BE2C (cell line): ENCODE measurements around the gene TOR1AIP1.
"Not testable (repeated sequence)": the region's sequence is repeated elsewhere in the genome, so short reads cannot be mapped to it uniquely, and the experiment has no call there.

Source experiments
- DNase-seq: peaks from one replicate; pipeline ENCODE4 v3.0.0-alpha.2; 2020
- H3K27me3 ChIP-seq: fragments of 250-450 bp; sonication (Bioruptor Pico); 2 replicates; pipeline ENCODE4 v1.5.1; 2020; ENCODE audit warnings: mild to moderate bottlenecking
- H3K36me3 ChIP-seq: fragments of 250-450 bp; sonication (Bioruptor Pico); 2 replicates; pipeline ENCODE4 v1.5.1; 2020; ENCODE audit warnings: mild to moderate bottlenecking
- H3K4me1 ChIP-seq: fragments of 250-450 bp; sonication (Bioruptor Pico); 2 replicates; pipeline ENCODE4 v1.5.1; 2020
- H3K4me3 ChIP-seq: 2 replicates; pipeline ENCODE4 v1.5.1; 2011; ENCODE audit warnings: low read depth, low read length
- H3K9me3 ChIP-seq: fragments of 250-450 bp; sonication (Bioruptor Pico); 2 replicates; pipeline ENCODE4 v1.5.1; 2020
- CTCF ChIP-seq: IDR thresholded peaks from 2 replicates; pipeline ENCODE4 v1.5.1; 2012; ENCODE audit warnings: mild to moderate bottlenecking, low read depth, low read length

Gene TOR1AIP1

GRCh38 chr1:179952186-179952585 lies 70.1 kb downstream of the TOR1AIP1 start:
- Histone ChIP-seq H3K4me1 (no peaks in the 10 kb centered on the region), H3K36me3 (no peaks in the 10 kb centered on the region), H3K4me3 (no peak overlapping the region), H3K27me3 (no peaks in the 10 kb centered on the region), H3K9me3 (no peaks in the 10 kb centered on the region)
- TF ChIP-seq CTCF, result no peak
- no peak for DNase-seq

GRCh38 chr1:179953974-179954492 lies 71.9 kb downstream of the TOR1AIP1 start:
- peak; percentile 23 for DNase-seq
- Histone ChIP-seq H3K36me3 (no peaks in the 10 kb centered on the region), H3K9me3 (no peaks in the 10 kb centered on the region), H3K4me1 (no peaks in the 10 kb centered on the region), H3K4me3 (peak overlapping the region; percentile 88), H3K27me3 (no peaks in the 10 kb centered on the region)
- TF ChIP-seq CTCF, result peak; percentile 34; the same call in 1 of the 2 replicates

- no peaks in the 10 kb centered on the region for H3K9me3 ChIP-seq
Observed at GRCh38 chr1:179954493-179955286, 72.6 kb downstream of the TOR1AIP1 start, which contains the start of gene CEP350. Gene CEP350, plus strand, starts transcription at chr1:179954810. Its CDS starts 31,372 bp downstream, at chr1:179986182.

GRCh38 chr1:179955287-179955680 lies 73.2 kb downstream of the TOR1AIP1 start:
- no peak for TF ChIP-seq CTCF
- DNase-seq, result no peak
- Histone ChIP-seq H3K36me3 (no peaks in the 10 kb centered on the region), H3K27me3 (no peaks in the 10 kb centered on the region), H3K4me1 (no peaks in the 10 kb centered on the region), H3K4me3 (peak overlapping the region; percentile 88), H3K9me3 (no peaks in the 10 kb centered on the region)

More at GRCh38 chr1:179954493-179955286, 72.6 kb downstream of the TOR1AIP1 start, which contains the start of gene CEP350:
- Histone ChIP-seq H3K27me3 (no peaks in the 10 kb centered on the region), H3K4me3 (peak within 1 kb of the TSS; percentile 88), H3K4me1 (no peaks in the 10 kb centered on the region), H3K36me3 (no peaks in the 10 kb centered on the region)
- DNase-seq, result peak; percentile 99
- TF ChIP-seq CTCF, result no peak

GRCh38 chr1:179955731-179956130 lies 73.6 kb downstream of the TOR1AIP1 start:
- no peak for DNase-seq
- Histone ChIP-seq H3K4me1 (no peaks in the 10 kb centered on the region), H3K36me3 (no peaks in the 10 kb centered on the region), H3K4me3 (peak overlapping the region; percentile 88), H3K9me3 (no peaks in the 10 kb centered on the region), H3K27me3 (no peaks in the 10 kb centered on the region)
- no peak for TF ChIP-seq CTCF

GRCh38 chr1:179958359-179958758 lies 76.3 kb downstream of the TOR1AIP1 start:
- no peaks in the 10 kb centered on the region for H3K9me3 ChIP-seq
- H3K27me3 ChIP-seq, result no peaks in the 10 kb centered on the region
- no peaks in the 10 kb centered on the region for H3K36me3 ChIP-seq
- TF ChIP-seq CTCF, result no peak
- no peak for DNase-seq
- H3K4me3 ChIP-seq, result no peak overlapping the region
- no peaks in the 10 kb centered on the region for H3K4me1 ChIP-seq

GRCh38 chr1:179962168-179962567 lies 80.1 kb downstream of the TOR1AIP1 start:
- H3K4me3 ChIP-seq, H3K27me3 ChIP-seq, H3K36me3 ChIP-seq, DNase-seq, H3K4me1 ChIP-seq, H3K9me3 ChIP-seq: not testable (repeated sequence)
